HepG2 (cell line): ENCODE data around the gene RGS19. TPM values are rescaled to one million over a fixed set of nuclear protein-coding genes. Genes with fewer than 3 reads are reported as not detected.

Source experiments
- HMG20B ChIP-seq: conservative IDR thresholded peaks from 2 replicates; pipeline ENCODE4 v1.6.1; 2016; ENCODE audit warnings: missing genetic modification reagents, missing compliant biosample characterization
- KLF16 ChIP-seq, 2 experiments: sonication (generic) in 1 of 2; formaldehyde crosslinking in 1 of 2; IDR thresholded peaks; 2 replicates each; pipeline versions ENCODE4 v1.6.1 to v1.8.0; 2016 to 2023; ENCODE audit warnings: missing genetic modification reagents in 2 of 2, missing compliant biosample characterization in 1 of 2
- MXD4 ChIP-seq: IDR thresholded peaks from 2 replicates; pipeline ENCODE4 v1.6.1; 2016; ENCODE audit warnings: mild to moderate bottlenecking, missing biosample characterization, missing genetic modification reagents
- NR2F2 ChIP-seq: IDR thresholded peaks from 2 replicates; pipeline ENCODE4 v1.6.1; 2012; ENCODE audit warnings: low read depth, inconsistent platforms, borderline replicate concordance
- ONECUT2 ChIP-seq: sonication (generic); formaldehyde crosslinking; IDR thresholded peaks from 2 replicates; pipeline ENCODE4 v1.4.0; 2020; ENCODE audit warnings: missing genetic modification reagents
- RXRA ChIP-seq: sonication (generic); formaldehyde crosslinking; IDR thresholded peaks from 2 replicates; pipeline ENCODE4 v1.5.1; 2020; ENCODE audit warnings: missing genetic modification reagents
- TEAD2 ChIP-seq: sonication (generic); formaldehyde crosslinking; IDR thresholded peaks from 2 replicates; pipeline ENCODE4 v1.9.0; 2021; ENCODE audit warnings: missing genetic modification reagents
- YEATS2 ChIP-seq: sonication (generic); formaldehyde crosslinking; IDR thresholded peaks from 2 replicates; pipeline ENCODE4 v1.4.0; 2020; ENCODE audit warnings: missing genetic modification reagents, borderline replicate concordance
- ZFP36L1 ChIP-seq: sonication (generic); formaldehyde crosslinking; IDR thresholded peaks from 2 replicates; pipeline ENCODE4 v1.8.0; 2022; ENCODE audit warnings: mild to moderate bottlenecking, missing genetic modification reagents, moderate library complexity
- ZNF24 ChIP-seq: fragments of 450-650 bp; IDR thresholded peaks from 2 replicates; pipeline ENCODE4 v1.6.1; 2017; ENCODE audit warnings: antibody characterized with exemption, mild to moderate bottlenecking
- ZNF556 ChIP-seq: sonication (generic); formaldehyde crosslinking; IDR thresholded peaks from 2 replicates; pipeline ENCODE4 v1.4.0; 2020; ENCODE audit warnings: mild to moderate bottlenecking, missing genetic modification reagents, borderline replicate concordance
- ZNF562 ChIP-seq: sonication (generic); formaldehyde crosslinking; IDR thresholded peaks from 2 replicates; pipeline ENCODE4 v1.8.0; 2022; ENCODE audit warnings: missing genetic modification reagents, borderline replicate concordance
- polyA plus RNA-seq, 8 experiments: library from polyadenylated mRNA; depleted of rRNA in 3 of 8; stranded (reverse) in 7 of 8; unstranded in 1 of 8; fragments of >200 nt; fragmentation: Illumina TruSeq in 4 of 8; extraction: Trizol in 4 of 8; gene quantifications; 2 replicates each; pipeline versions ENCODE4 v1.2.1 to v1.2.3, GENCODE V29; 2011 to 2016; ENCODE audit warnings: low read depth in 4 of 8, missing spikeins in 1 of 8, mixed read lengths in 1 of 8; ENCODE audit not compliant: insufficient read depth in 1 of 8
- total RNA-seq, 5 experiments: library from RNA; depleted of rRNA; stranded (reverse); fragments of >200 nt; fragmentation: Illumina TruSeq; extraction: Trizol; gene quantifications; 2 replicates each; pipeline ENCODE4 v1.2.3, GENCODE V29; 2016; ENCODE audit warnings: low read depth in 1 of 5
- TF ChIP-seq, protein P1 (sequence below): sonication (generic); formaldehyde crosslinking; IDR thresholded peaks from 2 replicates; pipeline ENCODE4 v1.5.1; 2020; ENCODE audit warnings: missing genetic modification reagents, mild to moderate bottlenecking, borderline replicate concordance
- TF ChIP-seq, protein P2 (sequence below): sonication (generic); formaldehyde crosslinking; conservative IDR thresholded peaks from 2 replicates; pipeline ENCODE4 v1.8.1; 2023; ENCODE audit warnings: missing genetic modification reagents
- TF ChIP-seq, protein P3 (sequence below), 2 experiments: fragments of 450-650 bp in 1 of 2; sonication (generic) in 1 of 2; formaldehyde crosslinking in 1 of 2; IDR thresholded peaks; 2 replicates each; pipeline versions ENCODE4 v1.6.1 to v1.8.0; 2016 to 2022; ENCODE audit warnings: antibody characterized with exemption in 1 of 2, mild to moderate bottlenecking in 1 of 2, missing genetic modification reagents in 1 of 2

Gene RGS19
- total and polyA plus RNA-seq, 2 of the 13 experiments (the other 11 are each of a cell fraction or from before 2014, with no cell fraction given): 10.7 to 11.9 TPM

DNA sequence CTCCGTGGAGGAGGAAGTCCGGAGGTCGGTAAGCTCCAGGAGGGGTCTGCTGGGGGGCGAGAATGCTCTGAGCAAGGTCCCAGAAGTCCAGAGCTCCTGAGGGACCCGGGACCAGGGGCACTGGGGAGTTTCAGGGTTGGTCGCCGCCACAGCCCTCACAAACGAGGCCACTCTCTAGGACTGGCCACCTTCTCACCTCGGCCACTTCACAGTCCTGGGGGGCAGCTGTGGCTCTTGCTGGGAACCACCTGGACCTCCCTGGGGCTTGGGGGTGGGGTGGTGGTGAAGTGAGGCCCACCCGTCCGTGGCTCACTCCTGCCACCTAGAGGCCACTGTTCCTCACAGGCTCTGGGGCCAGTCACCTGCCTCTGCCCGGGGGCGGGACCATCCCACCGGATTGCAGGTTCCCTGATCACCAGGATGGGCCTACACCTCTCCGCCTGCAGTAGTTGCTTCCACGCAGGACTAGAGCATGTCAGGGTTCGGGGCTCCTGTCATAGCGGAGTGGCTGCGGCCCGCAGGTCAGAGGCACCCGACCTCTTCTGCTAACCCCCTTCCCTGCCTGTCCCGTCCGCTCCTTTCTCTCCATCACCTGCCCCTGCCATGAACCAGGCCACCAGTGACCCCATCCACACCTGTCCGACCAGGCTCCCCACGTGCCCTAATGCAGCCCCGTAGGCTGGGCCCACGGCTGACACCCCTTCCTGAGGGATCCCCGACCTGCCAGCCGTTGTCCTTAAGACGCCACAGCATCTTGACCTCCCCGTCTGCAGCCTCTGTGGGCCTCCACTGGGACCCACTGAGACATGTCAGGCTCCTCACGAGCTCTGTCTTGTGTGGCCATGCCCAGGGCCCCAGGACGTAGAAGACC lies 21.5 kb downstream of the RGS19 start (continued):
- TF ChIP-seq MXD4 (CRISPR knock-in tag): 0 out of 2 replicates have a peak, but pooled peaks have one; percentile 6
- TF ChIP-seq ONECUT2: no peak
- peak; percentile 26; the same call in 1 of the 2 replicates for TF ChIP-seq YEATS2 (CRISPR knock-in tag)
- TF ChIP-seq KLF16 (CRISPR knock-in tag; IDR thresholded peaks at IDR 0.05): peak in 1 of 2 experiments; percentile 54; a peak in 1 of 4 replicates
- TF ChIP-seq NR2F2: no peak
- TF ChIP-seq ZNF562 (CRISPR knock-in tag): no peak
- peak; percentile 72; the same call in 1 of the 2 replicates for TF ChIP-seq ZNF556 (CRISPR knock-in tag)
- TF ChIP-seq RXRA (CRISPR knock-in tag): peak; percentile 76
- no peak for TF ChIP-seq ZFP36L1 (CRISPR knock-in tag)
- TF ChIP-seq ZNF24: no peak
- TF ChIP-seq, protein P1, sequence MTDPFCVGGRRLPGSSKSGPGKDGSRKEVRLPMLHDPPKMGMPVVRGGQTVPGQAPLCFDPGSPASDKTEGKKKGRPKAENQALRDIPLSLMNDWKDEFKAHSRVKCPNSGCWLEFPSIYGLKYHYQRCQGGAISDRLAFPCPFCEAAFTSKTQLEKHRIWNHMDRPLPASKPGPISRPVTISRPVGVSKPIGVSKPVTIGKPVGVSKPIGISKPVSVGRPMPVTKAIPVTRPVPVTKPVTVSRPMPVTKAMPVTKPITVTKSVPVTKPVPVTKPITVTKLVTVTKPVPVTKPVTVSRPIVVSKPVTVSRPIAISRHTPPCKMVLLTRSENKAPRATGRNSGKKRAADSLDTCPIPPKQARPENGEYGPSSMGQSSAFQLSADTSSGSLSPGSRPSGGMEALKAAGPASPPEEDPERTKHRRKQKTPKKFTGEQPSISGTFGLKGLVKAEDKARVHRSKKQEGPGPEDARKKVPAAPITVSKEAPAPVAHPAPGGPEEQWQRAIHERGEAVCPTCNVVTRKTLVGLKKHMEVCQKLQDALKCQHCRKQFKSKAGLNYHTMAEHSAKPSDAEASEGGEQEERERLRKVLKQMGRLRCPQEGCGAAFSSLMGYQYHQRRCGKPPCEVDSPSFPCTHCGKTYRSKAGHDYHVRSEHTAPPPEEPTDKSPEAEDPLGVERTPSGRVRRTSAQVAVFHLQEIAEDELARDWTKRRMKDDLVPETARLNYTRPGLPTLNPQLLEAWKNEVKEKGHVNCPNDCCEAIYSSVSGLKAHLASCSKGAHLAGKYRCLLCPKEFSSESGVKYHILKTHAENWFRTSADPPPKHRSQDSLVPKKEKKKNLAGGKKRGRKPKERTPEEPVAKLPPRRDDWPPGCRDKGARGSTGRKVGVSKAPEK (CRISPR knock-in tag): 0 out of 2 replicates have a peak, but pooled peaks have one; percentile 21
- TF ChIP-seq TEAD2 (CRISPR knock-in tag): no peak
- TF ChIP-seq HMG20B (CRISPR knock-in tag): no peak
- TF ChIP-seq, protein P2, sequence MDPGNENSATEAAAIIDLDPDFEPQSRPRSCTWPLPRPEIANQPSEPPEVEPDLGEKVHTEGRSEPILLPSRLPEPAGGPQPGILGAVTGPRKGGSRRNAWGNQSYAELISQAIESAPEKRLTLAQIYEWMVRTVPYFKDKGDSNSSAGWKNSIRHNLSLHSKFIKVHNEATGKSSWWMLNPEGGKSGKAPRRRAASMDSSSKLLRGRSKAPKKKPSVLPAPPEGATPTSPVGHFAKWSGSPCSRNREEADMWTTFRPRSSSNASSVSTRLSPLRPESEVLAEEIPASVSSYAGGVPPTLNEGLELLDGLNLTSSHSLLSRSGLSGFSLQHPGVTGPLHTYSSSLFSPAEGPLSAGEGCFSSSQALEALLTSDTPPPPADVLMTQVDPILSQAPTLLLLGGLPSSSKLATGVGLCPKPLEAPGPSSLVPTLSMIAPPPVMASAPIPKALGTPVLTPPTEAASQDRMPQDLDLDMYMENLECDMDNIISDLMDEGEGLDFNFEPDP (CRISPR knock-in tag): no peak
- TF ChIP-seq, protein P3, sequence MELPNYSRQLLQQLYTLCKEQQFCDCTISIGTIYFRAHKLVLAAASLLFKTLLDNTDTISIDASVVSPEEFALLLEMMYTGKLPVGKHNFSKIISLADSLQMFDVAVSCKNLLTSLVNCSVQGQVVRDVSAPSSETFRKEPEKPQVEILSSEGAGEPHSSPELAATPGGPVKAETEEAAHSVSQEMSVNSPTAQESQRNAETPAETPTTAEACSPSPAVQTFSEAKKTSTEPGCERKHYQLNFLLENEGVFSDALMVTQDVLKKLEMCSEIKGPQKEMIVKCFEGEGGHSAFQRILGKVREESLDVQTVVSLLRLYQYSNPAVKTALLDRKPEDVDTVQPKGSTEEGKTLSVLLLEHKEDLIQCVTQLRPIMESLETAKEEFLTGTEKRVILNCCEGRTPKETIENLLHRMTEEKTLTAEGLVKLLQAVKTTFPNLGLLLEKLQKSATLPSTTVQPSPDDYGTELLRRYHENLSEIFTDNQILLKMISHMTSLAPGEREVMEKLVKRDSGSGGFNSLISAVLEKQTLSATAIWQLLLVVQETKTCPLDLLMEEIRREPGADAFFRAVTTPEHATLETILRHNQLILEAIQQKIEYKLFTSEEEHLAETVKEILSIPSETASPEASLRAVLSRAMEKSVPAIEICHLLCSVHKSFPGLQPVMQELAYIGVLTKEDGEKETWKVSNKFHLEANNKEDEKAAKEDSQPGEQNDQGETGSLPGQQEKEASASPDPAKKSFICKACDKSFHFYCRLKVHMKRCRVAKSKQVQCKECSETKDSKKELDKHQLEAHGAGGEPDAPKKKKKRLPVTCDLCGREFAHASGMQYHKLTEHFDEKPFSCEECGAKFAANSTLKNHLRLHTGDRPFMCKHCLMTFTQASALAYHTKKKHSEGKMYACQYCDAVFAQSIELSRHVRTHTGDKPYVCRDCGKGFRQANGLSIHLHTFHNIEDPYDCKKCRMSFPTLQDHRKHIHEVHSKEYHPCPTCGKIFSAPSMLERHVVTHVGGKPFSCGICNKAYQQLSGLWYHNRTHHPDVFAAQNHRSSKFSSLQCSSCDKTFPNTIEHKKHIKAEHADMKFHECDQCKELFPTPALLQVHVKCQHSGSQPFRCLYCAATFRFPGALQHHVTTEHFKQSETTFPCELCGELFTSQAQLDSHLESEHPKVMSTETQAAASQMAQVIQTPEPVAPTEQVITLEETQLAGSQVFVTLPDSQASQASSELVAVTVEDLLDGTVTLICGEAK (IDR thresholded peaks at IDR 0.05): no peak
- TF ChIP-seq, protein P3 (CRISPR knock-in tag; IDR thresholded peaks at IDR 0.05): no peak
